IMR-90 (cell line): ENCODE results near the gene ERP44.
"Not testable (repeated sequence)": the region's sequence is repeated elsewhere in the genome, so short reads cannot be mapped to it uniquely, and the experiment has no call there.

Experiments used
- FOS ChIP-seq: fragments of 150-350 bp; IDR thresholded peaks from 2 replicates; pipeline ENCODE4 v1.6.1; 2016; ENCODE audit warnings: low read depth, low read length
- POLR2A ChIP-seq: IDR thresholded peaks from 2 replicates; pipeline ENCODE4 v1.6.1; 2012; ENCODE audit warnings: mild to moderate bottlenecking, low read depth, low read length
- TF ChIP-seq, protein P1 (sequence below): conservative IDR thresholded peaks from 2 replicates; pipeline ENCODE4 v1.5.1; 2012; ENCODE audit warnings: mild to moderate bottlenecking, low read depth, low read length, improper control_type of control experiment

DNA sequence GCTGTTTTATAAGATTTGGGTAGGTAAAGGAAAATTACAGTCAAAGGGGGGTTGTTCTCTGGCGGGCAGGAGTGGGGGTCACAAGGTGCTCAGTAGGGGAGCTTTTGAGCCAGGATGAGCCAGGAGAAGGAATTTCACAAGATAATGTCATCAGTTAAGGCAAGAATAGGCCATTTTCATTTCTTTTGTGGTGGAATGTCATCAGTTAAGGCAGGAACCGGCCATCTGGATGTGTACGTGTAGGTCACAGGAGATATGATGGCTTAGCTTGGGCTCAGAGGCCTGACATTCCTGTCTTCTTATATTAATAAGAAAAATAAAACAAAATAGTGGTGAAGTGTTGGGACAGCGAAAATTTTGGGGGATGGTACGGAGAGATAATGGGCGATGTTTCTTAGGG, 41.5 kb upstream of the ERP44 start:
- not testable (repeated sequence) for TF ChIP-seq POLR2A, FOS
- TF ChIP-seq, protein P1, sequence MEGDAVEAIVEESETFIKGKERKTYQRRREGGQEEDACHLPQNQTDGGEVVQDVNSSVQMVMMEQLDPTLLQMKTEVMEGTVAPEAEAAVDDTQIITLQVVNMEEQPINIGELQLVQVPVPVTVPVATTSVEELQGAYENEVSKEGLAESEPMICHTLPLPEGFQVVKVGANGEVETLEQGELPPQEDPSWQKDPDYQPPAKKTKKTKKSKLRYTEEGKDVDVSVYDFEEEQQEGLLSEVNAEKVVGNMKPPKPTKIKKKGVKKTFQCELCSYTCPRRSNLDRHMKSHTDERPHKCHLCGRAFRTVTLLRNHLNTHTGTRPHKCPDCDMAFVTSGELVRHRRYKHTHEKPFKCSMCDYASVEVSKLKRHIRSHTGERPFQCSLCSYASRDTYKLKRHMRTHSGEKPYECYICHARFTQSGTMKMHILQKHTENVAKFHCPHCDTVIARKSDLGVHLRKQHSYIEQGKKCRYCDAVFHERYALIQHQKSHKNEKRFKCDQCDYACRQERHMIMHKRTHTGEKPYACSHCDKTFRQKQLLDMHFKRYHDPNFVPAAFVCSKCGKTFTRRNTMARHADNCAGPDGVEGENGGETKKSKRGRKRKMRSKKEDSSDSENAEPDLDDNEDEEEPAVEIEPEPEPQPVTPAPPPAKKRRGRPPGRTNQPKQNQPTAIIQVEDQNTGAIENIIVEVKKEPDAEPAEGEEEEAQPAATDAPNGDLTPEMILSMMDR, result not testable (repeated sequence)
